NCI-H748 treated with DMSO at 0.1 percent for 48 hours (cell line): Measurements from ENCODE around the gene GATAD2B.
A peak's percentile ranks its signal among the peaks of the same experiment; 100 is the strongest.
"Not testable (repeated sequence)": the region's sequence is repeated elsewhere in the genome, so short reads cannot be mapped to it uniquely, and the experiment has no call there.

Source experiments
- DNase-seq: peaks from one replicate; lab custom pipeline; 2025; lab: John Stamatoyannopoulos, UW

The GATAD2B gene

GRCh38 chr1:153888533-153888932 is 34.2 kb downstream of the GATAD2B start:
- no peak for DNase-seq

GRCh38 chr1:153886127-153886526 is 36.6 kb downstream of the GATAD2B start:
- DNase-seq, result no peak

- DNase-seq, result no peak
Measured at GRCh38 chr1:153883223-153883622, 39.5 kb downstream of the GATAD2B start.

DNA sequence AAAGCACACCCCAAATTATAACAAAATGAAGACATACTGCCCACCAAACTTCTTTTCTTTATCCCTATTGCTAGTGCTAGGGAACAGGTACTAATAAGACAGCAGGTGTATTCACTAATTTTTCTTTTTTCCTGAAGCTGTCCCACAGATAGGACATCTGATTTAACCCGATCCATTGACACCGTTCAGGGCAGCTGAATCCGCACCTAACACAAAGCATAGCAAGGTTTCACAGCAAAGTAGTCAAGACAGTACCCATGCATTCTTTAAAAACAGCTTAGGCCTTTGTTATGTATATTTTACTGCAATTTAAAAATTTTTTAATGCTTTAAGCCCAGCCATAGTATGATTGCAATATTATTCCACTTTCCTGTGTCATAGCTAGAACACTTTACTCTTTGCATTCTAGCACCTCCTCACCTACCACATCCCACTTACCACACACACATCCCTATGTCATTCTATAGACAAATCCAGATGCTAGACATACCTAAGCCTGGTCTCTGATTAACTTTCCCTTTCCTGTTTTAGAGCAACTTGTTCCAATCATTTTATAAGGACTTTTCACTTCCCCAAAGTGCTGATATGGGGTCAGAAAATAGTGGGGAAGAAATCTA is 40.4 kb downstream of the GATAD2B start:
- DNase-seq, result no peak

DNA sequence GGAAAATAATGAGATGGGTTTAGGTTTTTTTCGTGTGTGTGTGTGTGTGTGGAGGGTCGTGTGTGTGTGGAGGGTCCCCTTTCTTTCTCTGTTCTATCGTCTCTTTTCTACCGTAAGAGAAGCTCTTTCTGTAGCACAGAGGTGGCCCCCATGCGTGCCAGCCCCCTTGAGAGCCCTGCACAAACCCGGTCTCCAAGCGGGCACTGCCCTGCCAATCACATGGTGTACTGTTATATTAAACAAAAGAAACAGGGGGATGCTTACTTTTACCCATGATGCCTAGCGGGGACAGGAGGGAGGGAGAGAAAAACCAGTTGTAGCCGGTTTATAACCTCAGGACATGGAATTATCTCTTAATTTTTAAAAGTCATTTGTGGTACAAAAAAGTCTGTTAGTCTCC is 41.0 kb downstream of the GATAD2B start:
- peak; percentile 94 for DNase-seq

DNA sequence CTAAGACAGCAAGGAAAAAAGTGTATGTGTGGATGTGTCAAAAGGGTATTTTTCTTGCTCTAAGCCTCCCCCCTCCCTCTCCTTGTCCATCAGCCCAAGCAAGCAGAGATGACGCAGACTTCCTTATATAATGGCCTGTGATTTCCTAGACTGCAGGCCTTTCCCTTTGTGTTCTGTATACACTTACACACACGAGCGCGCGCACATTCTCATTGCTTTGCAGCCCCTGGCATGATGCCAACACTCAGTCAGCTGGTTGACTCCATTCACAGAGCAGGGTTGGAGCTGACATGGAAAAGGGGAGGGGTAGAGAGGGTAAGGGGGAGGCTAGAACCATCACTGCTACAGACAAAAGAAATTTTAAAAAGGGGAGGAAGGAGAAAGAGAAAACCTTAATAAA is 41.8 kb downstream of the GATAD2B start:
- peak; percentile 99 for DNase-seq

GRCh38 chr1:153880024-153880423 is 42.7 kb downstream of the GATAD2B start:
- no peak for DNase-seq

- DNase-seq, result no peak
Measured at GRCh38 chr1:153877112-153877511, 45.7 kb downstream of the GATAD2B start.

GRCh38 chr1:153872934-153873333 is 49.8 kb downstream of the GATAD2B start:
- no peak for DNase-seq

GRCh38 chr1:153872331-153872730 is 50.4 kb downstream of the GATAD2B start:
- no peak for DNase-seq

- no peak for DNase-seq
Measured at GRCh38 chr1:153869486-153869885, 53.3 kb downstream of the GATAD2B start.

- DNase-seq, result no peak
Measured at GRCh38 chr1:153866045-153866850, 56.5 kb downstream of the GATAD2B start.

DNA sequence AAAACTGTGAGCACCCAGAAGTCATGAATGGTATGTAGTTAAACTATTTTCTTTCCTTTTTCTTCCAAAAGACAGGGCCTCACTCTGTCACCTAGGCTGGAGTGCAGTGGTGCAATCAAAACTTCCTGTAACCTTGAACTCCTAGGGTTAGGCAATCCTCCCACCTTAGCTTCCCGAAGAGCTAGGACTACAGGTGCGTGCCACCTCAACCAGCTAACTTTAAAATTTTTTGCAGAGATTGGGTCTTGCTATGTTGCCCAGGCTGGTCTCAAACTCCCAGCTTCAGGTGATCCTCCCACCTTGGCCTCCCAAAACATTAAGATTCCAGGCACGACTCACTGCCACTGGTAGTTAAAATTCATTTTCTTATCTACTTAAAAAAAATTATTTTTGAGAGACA is 62.5 kb downstream of the GATAD2B start:
- no peak for DNase-seq

GRCh38 chr1:153857505-153857904 is 65.3 kb downstream of the GATAD2B start:
- no peak for DNase-seq

DNA sequence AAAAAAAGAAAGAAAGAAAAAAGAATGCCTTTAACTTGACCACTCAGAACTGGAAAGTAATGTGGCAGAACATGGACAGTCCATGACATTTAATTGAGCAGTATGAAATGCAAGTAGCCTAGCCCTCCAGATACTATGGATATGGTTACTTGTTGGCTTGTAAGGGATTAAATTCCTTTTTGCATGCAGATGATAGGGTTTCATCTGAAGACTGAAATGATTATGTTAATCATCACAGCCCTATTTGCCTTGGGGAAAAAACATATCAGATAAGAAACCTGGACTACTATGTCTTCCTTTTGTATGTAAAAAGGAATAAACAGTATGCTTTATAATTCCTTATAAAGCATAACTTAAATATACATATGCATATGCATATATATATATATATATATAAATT is 66.0 kb downstream of the GATAD2B start:
- no peak for DNase-seq

DNA sequence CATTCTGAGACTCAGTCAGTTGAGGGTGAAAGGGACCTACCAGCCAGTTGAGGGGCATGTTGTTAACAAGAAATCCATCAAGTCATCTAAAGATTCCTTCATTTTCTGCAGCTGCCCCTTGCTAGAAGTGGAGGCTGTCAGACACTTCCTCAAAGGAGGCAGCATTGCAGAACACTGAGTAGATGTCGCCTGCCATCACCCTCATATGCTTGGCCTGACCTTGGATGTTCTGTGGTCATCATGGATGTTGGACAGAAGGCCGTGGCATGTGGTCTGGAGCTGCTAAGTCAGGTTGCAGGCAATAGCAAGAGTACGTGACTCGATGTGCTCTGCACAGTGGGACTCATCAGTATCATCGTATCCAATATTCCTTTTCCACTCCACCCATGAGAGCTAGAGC is 70.6 kb downstream of the GATAD2B start:
- no peak for DNase-seq

DNA sequence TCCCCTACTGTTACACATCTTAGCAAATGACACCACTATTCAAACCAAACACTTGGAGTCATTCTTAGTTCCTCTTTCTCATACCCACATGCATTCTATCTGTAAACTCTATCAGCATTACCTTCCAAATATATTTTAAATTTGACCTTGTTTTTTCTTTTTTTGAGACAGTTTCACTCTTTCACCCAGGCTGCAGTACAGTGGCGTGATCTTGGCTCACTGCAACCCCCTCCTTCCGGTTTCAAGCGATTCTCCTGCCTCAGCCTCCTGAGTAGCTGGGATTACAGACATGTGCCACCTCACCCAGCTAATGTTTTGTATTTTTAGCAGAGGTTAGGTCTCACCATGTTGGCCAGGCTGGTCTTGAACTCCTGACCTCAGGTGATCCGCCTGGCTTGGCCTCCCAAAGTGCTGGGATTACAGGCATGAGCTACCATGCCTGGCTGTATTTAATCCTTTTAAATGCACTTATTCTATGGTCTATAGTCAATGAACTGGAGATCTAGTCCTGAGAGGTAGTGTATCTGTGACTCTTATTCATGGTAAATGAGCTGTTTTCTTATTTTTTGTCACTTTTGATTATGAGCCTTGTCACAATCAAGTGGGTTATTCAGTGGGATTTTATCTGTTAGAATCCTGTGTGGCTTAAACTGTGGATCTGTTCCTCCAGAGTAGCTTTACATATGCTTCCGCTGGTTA is 73.1 kb downstream of the GATAD2B start:
- DNase-seq, result no peak

- no peak for DNase-seq
Measured at GRCh38 chr1:153848805-153849204, 74.0 kb downstream of the GATAD2B start.

GRCh38 chr1:153845158-153845557 is 77.6 kb downstream of the GATAD2B start:
- DNase-seq, result no peak

- DNase-seq, result not testable (repeated sequence)
Measured at GRCh38 chr1:153844349-153844748, 78.4 kb downstream of the GATAD2B start.

DNA sequence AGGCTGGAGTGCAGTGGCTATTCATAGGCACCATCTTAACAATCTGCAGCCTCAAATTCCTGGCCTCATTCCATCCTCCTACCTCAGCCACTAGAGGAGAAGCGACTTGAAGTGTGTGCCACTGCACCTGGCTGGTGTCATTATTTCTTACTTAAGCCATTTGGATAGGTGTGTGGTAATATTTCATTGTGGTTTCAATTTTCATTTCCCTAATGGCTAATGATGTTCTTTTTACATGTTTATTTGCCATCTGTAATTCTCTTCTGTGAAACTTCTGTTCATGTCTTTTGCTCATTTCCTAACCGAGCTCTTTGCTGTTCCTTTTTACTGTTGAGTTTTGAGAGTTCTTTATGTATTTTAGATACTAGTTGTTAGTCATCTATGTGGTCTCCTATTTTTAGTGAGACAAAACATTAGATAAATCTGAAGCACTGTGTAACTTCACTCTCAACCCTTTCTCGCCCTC is 80.7 kb downstream of the GATAD2B start:
- DNase-seq, result no peak

DNA sequence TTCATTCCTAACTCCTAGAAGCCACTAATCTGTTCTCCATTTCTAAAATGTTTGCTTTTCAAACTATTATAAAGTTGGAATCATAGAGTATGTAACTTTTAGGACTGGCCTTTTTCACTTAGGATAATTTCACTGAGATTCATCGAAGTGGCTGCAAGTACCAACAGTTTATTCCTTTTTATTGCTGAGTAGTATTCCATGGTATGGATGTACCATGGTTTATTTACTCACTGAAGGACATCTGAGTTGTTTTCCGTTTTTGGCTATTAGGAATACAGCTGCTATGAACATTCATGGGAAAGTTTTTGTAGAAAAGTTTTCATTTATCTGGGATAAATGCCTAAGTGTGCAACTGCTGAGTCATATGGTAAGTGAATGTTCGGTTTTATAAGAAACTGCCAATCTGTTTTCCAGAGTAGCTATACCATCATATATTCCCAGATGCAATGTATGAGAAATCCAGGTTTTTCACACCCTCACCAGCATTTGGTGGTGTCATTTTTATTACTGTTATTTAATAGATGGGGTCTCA is 81.2 kb downstream of the GATAD2B start:
- no peak for DNase-seq

DNA sequence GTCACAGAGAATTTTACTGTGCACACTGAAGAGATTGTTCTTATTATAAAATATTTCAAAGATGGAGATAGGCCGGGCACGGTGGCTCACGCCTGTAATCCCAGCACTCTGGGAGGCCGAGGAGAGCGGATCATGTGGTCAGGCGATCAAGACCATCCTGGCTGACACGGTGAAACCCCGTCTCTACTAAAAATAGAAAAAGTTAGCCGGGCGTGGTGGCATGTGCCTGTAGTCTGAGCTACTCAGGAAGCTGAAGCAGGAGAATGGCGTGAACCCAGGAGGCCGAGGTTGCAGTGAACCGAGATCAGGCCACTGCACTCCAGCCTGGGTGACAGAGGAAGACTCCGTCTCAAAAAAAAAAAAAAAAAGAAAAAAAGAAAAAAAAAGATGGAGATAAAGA is 82.0 kb downstream of the GATAD2B start:
- not testable (repeated sequence) for DNase-seq
